GM12878 (cell line): ENCODE data around the gene DHX30. TPM values are rescaled to one million over a fixed set of nuclear protein-coding genes. Genes with fewer than 3 reads are reported as not detected.

Experiments
- ATAC-seq: fragments of 200-7000 bp; cut with Tn5 transposase; 3 replicates; pipeline ENCODE4 v1.9.1; 2020; ENCODE audit warnings: mild to moderate bottlenecking, moderate library complexity
- BruUV-seq: library from RNA; stranded (reverse); fragments of 400-500 nt; replicated peaks from 2 replicates; lab custom pipeline; 2021; lab: Mats Ljungman, UMichigan
- CTCF ChIA-PET: fragments of 300-600 bp; sonication (Branson Sonifier 250); formaldehyde crosslinking; extraction: SDS; loops from one replicate; lab custom pipeline; 2021; ENCODE audit warnings: inconsistent platforms; lab: Yijun Ruan, JAX
- POLR2A ChIA-PET: fragments of 350-600 bp; formaldehyde crosslinking; extraction: SDS; loops from one replicate; lab custom pipeline; 2021; ENCODE audit warnings: inconsistent platforms; lab: Charles Lee
- RAD21 ChIA-PET: fragments of 300-600 bp; sonication (Branson Sonifier 250); formaldehyde crosslinking; loops from one replicate; lab custom pipeline; 2023; ENCODE audit warnings: antibody characterized with exemption; ENCODE audit not compliant: unreplicated experiment; lab: Charles Lee
- SMC1A ChIA-PET: fragments of 300-600 bp; sonication (Branson Sonifier 250); formaldehyde crosslinking; loops from one replicate; lab custom pipeline; 2023; ENCODE audit not compliant: unreplicated experiment, uncharacterized antibody; lab: Charles Lee
- DNase-seq: peaks from one replicate; pipeline ENCODE4 v3.0.0-alpha.2; 2011; ENCODE audit warnings: low read depth, low spot score
- FAIRE-seq: peaks from 3 replicates; lab custom pipeline; 2011; peaks lifted over from hg19 to GRCh38; lab: Jason Lieb, UNC
- H2AFZ ChIP-seq: 2 replicates; pipeline ENCODE4 v1.6.0; 2011; ENCODE audit warnings: low read depth, low read length, control low read depth; ENCODE audit not compliant: control insufficient read depth
- H3K27ac ChIP-seq: 2 replicates; pipeline ENCODE4 v1.5.1; 2011; ENCODE audit warnings: control low read depth; ENCODE audit not compliant: control insufficient read depth, insufficient read depth
- H3K27me3 ChIP-seq, 2 experiments: replicated peaks in 1 of 2; 2 replicates each; pipeline versions ENCODE4 v1.6.0 to v1.6.1; 2011; ENCODE audit warnings: low read length in 1 of 2; ENCODE audit not compliant: control insufficient read depth in 2 of 2, insufficient read depth in 2 of 2
- H3K36me3 ChIP-seq, 2 experiments: 2 replicates each; pipeline ENCODE4 v1.5.1; 2011; ENCODE audit warnings: low read length in 1 of 2; ENCODE audit not compliant: control insufficient read depth in 2 of 2, insufficient read depth in 2 of 2
- H3K4me1 ChIP-seq: 2 replicates; pipeline ENCODE4 v1.6.1; 2011; ENCODE audit warnings: mild to moderate bottlenecking, low read length, moderate library complexity, mixed read lengths; ENCODE audit not compliant: control insufficient read depth, insufficient read depth
- H3K4me2 ChIP-seq: 2 replicates; pipeline ENCODE4 v1.6.0; 2011; ENCODE audit warnings: control low read depth; ENCODE audit not compliant: control insufficient read depth, insufficient read depth
- H3K4me3 ChIP-seq: fragments of 200-600 bp; sonication (generic); 2 replicates; pipeline ENCODE4 v1.5.1; 2016
- H3K79me2 ChIP-seq: 2 replicates; pipeline ENCODE4 v1.6.0; 2011; ENCODE audit warnings: low read length; ENCODE audit not compliant: control insufficient read depth, insufficient read depth
- H3K9ac ChIP-seq: 2 replicates; pipeline ENCODE4 v1.8.0; 2011; ENCODE audit warnings: low read length, control low read depth, mixed read lengths; ENCODE audit not compliant: control insufficient read depth, insufficient read depth
- H3K9me3 ChIP-seq: replicated peaks from 3 replicates; pipeline ENCODE4 v1.5.1; 2011; ENCODE audit warnings: mild to moderate bottlenecking, low read length; ENCODE audit not compliant: control insufficient read depth, insufficient read depth
- H4K20me1 ChIP-seq: 2 replicates; pipeline ENCODE4 v1.6.0; 2011; ENCODE audit not compliant: control insufficient read depth, insufficient read depth
- BRCA1 ChIP-seq: IDR thresholded peaks from 2 replicates; pipeline ENCODE4 v1.6.1; 2011; ENCODE audit warnings: low read depth, low read length, improper control_type of control experiment
- CBFB ChIP-seq: IDR thresholded peaks from 2 replicates; pipeline ENCODE4 v1.6.1; 2016; ENCODE audit warnings: antibody characterized with exemption, low read depth
- CEBPB ChIP-seq, 2 experiments: fragments of 150-350 bp in 1 of 2; IDR thresholded peaks; 2 replicates each; pipeline ENCODE4 v1.6.1; 2012 to 2014; ENCODE audit warnings: low read depth in 2 of 2, low read length in 2 of 2, borderline replicate concordance in 1 of 2, inconsistent platforms in 1 of 2
- CREM ChIP-seq: IDR thresholded peaks from 2 replicates; pipeline ENCODE4 v1.6.1; 2014; ENCODE audit warnings: antibody characterized with exemption, low read depth
- MEF2B ChIP-seq: fragments of 450-650 bp; IDR thresholded peaks from 2 replicates; pipeline ENCODE4 v1.6.1; 2018; ENCODE audit warnings: mild to moderate bottlenecking, moderate library complexity; ENCODE audit not compliant: partially characterized antibody, poor library complexity, severe bottlenecking
- PML ChIP-seq: IDR thresholded peaks from 2 replicates; pipeline ENCODE4 v1.6.1; 2012; ENCODE audit warnings: low read length, inconsistent platforms
- RBBP5 ChIP-seq: fragments of 200-600 bp; sonication (generic); conservative IDR thresholded peaks from 2 replicates; pipeline ENCODE4 v1.6.1; 2016
- RELA ChIP-seq: fragments of 450-650 bp; IDR thresholded peaks from 2 replicates; pipeline ENCODE4 v1.8.0; 2014; ENCODE audit warnings: borderline replicate concordance; ENCODE audit not compliant: partially characterized antibody
- SPI1 ChIP-seq: IDR thresholded peaks from 2 replicates; pipeline ENCODE4 v1.6.1; 2011; ENCODE audit warnings: low read depth, mild to moderate bottlenecking, low read length, moderate library complexity, borderline replicate concordance; ENCODE audit not compliant: insufficient read depth
- STAT1 ChIP-seq: fragments of 450-650 bp; conservative IDR thresholded peaks from 2 replicates; pipeline ENCODE4 v1.6.1; 2014; ENCODE audit warnings: antibody characterized with exemption, mild to moderate bottlenecking
- STAT3 ChIP-seq: IDR thresholded peaks from 2 replicates; pipeline ENCODE4 v1.6.1; 2011; ENCODE audit warnings: low read depth, low read length, improper control_type of control experiment
- SUPT20H ChIP-seq: IDR thresholded peaks from 2 replicates; pipeline ENCODE4 v1.6.1; 2011; ENCODE audit warnings: low read depth, mild to moderate bottlenecking, low read length, moderate library complexity, borderline replicate concordance; ENCODE audit not compliant: control insufficient read depth
- TARDBP ChIP-seq: IDR thresholded peaks from 2 replicates; pipeline ENCODE4 v1.6.1; 2016; ENCODE audit warnings: borderline replicate concordance
- WRNIP1 ChIP-seq: IDR thresholded peaks from 2 replicates; pipeline ENCODE4 v1.6.1; 2011; ENCODE audit warnings: low read depth, low read length, improper control_type of control experiment, borderline replicate concordance
- ZBTB11 ChIP-seq: fragments of 450-650 bp; formaldehyde crosslinking; IDR thresholded peaks from 2 replicates; pipeline ENCODE4 v1.5.0; 2022; ENCODE audit warnings: mild to moderate bottlenecking, missing genetic modification characterization
- ZNF274 ChIP-seq: IDR thresholded peaks from one replicate; pipeline ENCODE4 v1.8.0; 2011; ENCODE audit not compliant: insufficient read length, insufficient read depth
- ZZZ3 ChIP-seq: IDR thresholded peaks from 2 replicates; pipeline ENCODE4 v1.6.1; 2011; ENCODE audit warnings: low read depth; ENCODE audit not compliant: control insufficient read depth, insufficient read length
- WGBS: methylation state at CpG from one replicate; pipeline ENCODE4 v1.1.6; 2016; ENCODE audit warnings: low lambda C conversion rate; ENCODE audit not compliant: insufficient replicate concordance, insufficient coverage; ENCODE audit errors: missing lambda C conversion rate; 5-methylcytosine and 5-hydroxymethylcytosine counted together
- in situ Hi-C: fragments of 300-500 bp; cut with MboI; formaldehyde crosslinking; loops from 9 replicates; pipeline ENCODE4 v1.14.3; 2018; ENCODE audit warnings: mixed read lengths
- intact Hi-C: fragments of 100-400 bp; cut with micrococcal nuclease; formaldehyde crosslinking; loops from one replicate; pipeline ENCODE4 v1.14.2; 2022; ENCODE audit not compliant: unreplicated experiment
- polyA plus RNA-seq, 11 experiments: library from polyadenylated mRNA; depleted of rRNA in 4 of 11; unstranded in 6 of 11; stranded (reverse) in 5 of 11; fragments of >200 nt; fragmentation: Nextera tagmentation in 4 of 11; fragmentation: Illumina TruSeq in 1 of 11; extraction: Ambion mirVana in 4 of 11; extraction: Trizol in 1 of 11; gene quantifications; 1 replicate in 1 of 11; 2 replicates in 10 of 11; pipeline versions ENCODE4 v1.2.1 to v1.2.3, GENCODE V29; 2011 to 2016; ENCODE audit warnings: inconsistent platforms in 2 of 11, missing spikeins in 2 of 11, low read depth in 1 of 11
- total RNA-seq, 4 experiments: library from RNA; depleted of rRNA in 3 of 4; stranded (reverse); fragments of >200 nt in 3 of 4; fragmentation: Illumina TruSeq in 1 of 4; extraction: Trizol in 1 of 4; gene quantifications; 2 replicates each; pipeline versions ENCODE4 v1.2.1 to v1.2.3, GENCODE V29; 2013 to 2021
- TF ChIP-seq, protein P1 (sequence below): fragments of 450-650 bp; IDR thresholded peaks from 2 replicates; pipeline ENCODE4 v1.6.1; 2016; ENCODE audit warnings: mild to moderate bottlenecking
- TF ChIP-seq, protein P2 (sequence below): fragments of 450-650 bp; IDR thresholded peaks from 2 replicates; pipeline ENCODE4 v1.6.1; 2016; ENCODE audit warnings: mild to moderate bottlenecking

DHX30 gene
- total and polyA plus RNA-seq, 10 of the 15 experiments (the other 5 are each of a cell fraction or from before 2014, with no cell fraction given) = 9.5 to 75.3 (median 47.8) TPM

GRCh38 chr3:47772047-47772446, 30.9 kb upstream of the DHX30 start:
- Histone ChIP-seq H3K4me3 (no peak overlapping the region), H2AFZ (no peak overlapping the region), H3K36me3 (peaks cover 3 to 21% of the 10 kb centered on the region in 2 experiments), H3K9ac (no peak overlapping the region), H3K79me2 (peaks cover 63% of the 10 kb centered on the region), H3K9me3 (no peaks in the 10 kb centered on the region; the same call in 2 of the 3 replicates), H3K27me3 (no peaks in the 10 kb centered on the region), H4K20me1 (no peaks in the 10 kb centered on the region), H3K27ac (no peak overlapping the region), H3K4me2 (no peak overlapping the region), H3K4me1 (no peaks in the 10 kb centered on the region; the same call in 1 of the 2 replicates)
- 98% methylated on average over 8 of the region's 8 CpGs for WGBS
- ChIA-PET SMC1A (interaction anchor here (0.9 to 2.2 kb wide), 2 partner anchors 20 to 25 kb away, joined by 3 to 4 read pairs; no protein-coding TSS in a partner anchor), POLR2A (no interaction called here), RAD21 (no interaction called here), CTCF (interaction anchor here (0.6 to 1.3 kb wide), 2 partner anchors 11 to 19 kb away, joined by 3 to 5 read pairs; no protein-coding TSS in a partner anchor)
- FAIRE-seq (no peak), ATAC-seq (no peak), DNase-seq (no peak)
- TF ChIP-seq PML (no peak), MEF2B (no peak), STAT3 (no peak), BRCA1 (no peak), CEBPB (IDR thresholded peaks at IDR 0.05; ENCODE audit: borderline replicate concordance in 1 of 2, low read depth in 2 of 2, low read length in 2 of 2) (no peak), ZBTB11 (no peak), ZNF274 (no peak), ZZZ3 (no peak), STAT1 (no peak), CREM (no peak), CBFB (no peak), TARDBP (no peak), RBBP5 (no peak), SUPT20H (no peak), WRNIP1 (no peak), RELA (no peak), SPI1 (no peak)
- TF ChIP-seq, protein P1, sequence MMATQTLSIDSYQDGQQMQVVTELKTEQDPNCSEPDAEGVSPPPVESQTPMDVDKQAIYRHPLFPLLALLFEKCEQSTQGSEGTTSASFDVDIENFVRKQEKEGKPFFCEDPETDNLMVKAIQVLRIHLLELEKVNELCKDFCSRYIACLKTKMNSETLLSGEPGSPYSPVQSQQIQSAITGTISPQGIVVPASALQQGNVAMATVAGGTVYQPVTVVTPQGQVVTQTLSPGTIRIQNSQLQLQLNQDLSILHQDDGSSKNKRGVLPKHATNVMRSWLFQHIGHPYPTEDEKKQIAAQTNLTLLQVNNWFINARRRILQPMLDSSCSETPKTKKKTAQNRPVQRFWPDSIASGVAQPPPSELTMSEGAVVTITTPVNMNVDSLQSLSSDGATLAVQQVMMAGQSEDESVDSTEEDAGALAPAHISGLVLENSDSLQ = no peak
- TF ChIP-seq, protein P2, sequence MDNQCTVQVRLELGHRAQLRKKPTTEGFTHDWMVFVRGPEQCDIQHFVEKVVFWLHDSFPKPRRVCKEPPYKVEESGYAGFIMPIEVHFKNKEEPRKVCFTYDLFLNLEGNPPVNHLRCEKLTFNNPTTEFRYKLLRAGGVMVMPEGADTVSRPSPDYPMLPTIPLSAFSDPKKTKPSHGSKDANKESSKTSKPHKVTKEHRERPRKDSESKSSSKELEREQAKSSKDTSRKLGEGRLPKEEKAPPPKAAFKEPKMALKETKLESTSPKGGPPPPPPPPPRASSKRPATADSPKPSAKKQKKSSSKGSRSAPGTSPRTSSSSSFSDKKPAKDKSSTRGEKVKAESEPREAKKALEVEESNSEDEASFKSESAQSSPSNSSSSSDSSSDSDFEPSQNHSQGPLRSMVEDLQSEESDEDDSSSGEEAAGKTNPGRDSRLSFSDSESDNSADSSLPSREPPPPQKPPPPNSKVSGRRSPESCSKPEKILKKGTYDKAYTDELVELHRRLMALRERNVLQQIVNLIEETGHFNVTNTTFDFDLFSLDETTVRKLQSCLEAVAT = no peak
- in situ Hi-C loops = no loop called here
- intact Hi-C loops = no loop called here
- no TSS peak for BruUV-seq
